Right lobe of liver (tissue), 4 donors: Measurements from ENCODE around the gene HECTD1.

ENCODE experiments used
- CTCF ChIP-seq, 4 donors: fragments of 200-600 bp in 3 of 4; fragments of 450-650 bp in 1 of 4; IDR thresholded peaks; one replicate each; pipeline versions ENCODE4 v1.5.1 to v1.8.0; 2016 to 2022; ENCODE audit warnings: antibody characterized with exemption in 4 of 4, mild to moderate bottlenecking in 2 of 4
- POLR2A ChIP-seq: fragments of 450-650 bp; IDR thresholded peaks from one replicate; pipeline ENCODE4 v1.6.1; 2017; ENCODE audit warnings: antibody characterized with exemption, mild to moderate bottlenecking
- donor health status: DM: no; HTN: no; CAD: no.
- donor health status: DM: no; HTN: no; CAD: no.
- donor health status: DM: no; HTN: yes; CAD: no.

GRCh38 chr14:31124197-31124596 lies 83.4 kb downstream of the HECTD1 start:
- TF ChIP-seq CTCF (IDR thresholded peaks at IDR 0.05) (no peak), POLR2A (no peak)
